GM19193 (cell line): ENCODE measurements around the gene MGAT4D.

Experiments used
- POLR2A ChIP-seq: IDR thresholded peaks from 4 replicates; pipeline ENCODE4 v1.6.1; 2011; ENCODE audit not compliant: insufficient read depth, insufficient read length; ENCODE audit errors: extremely low read depth

MGAT4D gene

GRCh38 chr4:140463614-140464013 is 34.5 kb downstream of the MGAT4D start:
- no peak for TF ChIP-seq POLR2A

GRCh38 chr4:140463182-140463581 is 34.9 kb downstream of the MGAT4D start:
- no peak for TF ChIP-seq POLR2A

- TF ChIP-seq POLR2A, result no peak
Measured at GRCh38 chr4:140450352-140450751, 47.7 kb downstream of the MGAT4D start.

- no peak for TF ChIP-seq POLR2A
Measured at GRCh38 chr4:140448830-140449229, 49.3 kb downstream of the MGAT4D start.

GRCh38 chr4:140448162-140448561 is 49.9 kb downstream of the MGAT4D start:
- TF ChIP-seq POLR2A, result no peak

- TF ChIP-seq POLR2A, result no peak
Measured at GRCh38 chr4:140439644-140440142, 58.4 kb downstream of the MGAT4D start.

GRCh38 chr4:140427919-140428471 is 70.1 kb downstream of the MGAT4D start:
- TF ChIP-seq POLR2A, result no peak

GRCh38 chr4:140427106-140427918 is 70.8 kb downstream of the MGAT4D start, which contains the start of gene CLGN:
CLGN (minus strand) TSS chr4:140427648; CDS start chr4:140413078, 14,570 bp downstream.
- no peak for TF ChIP-seq POLR2A

- TF ChIP-seq POLR2A, result no peak
Measured at GRCh38 chr4:140426610-140427105, 71.4 kb downstream of the MGAT4D start.

- no peak for TF ChIP-seq POLR2A
Measured at GRCh38 chr4:140423106-140423505, 75.0 kb downstream of the MGAT4D start.

GRCh38 chr4:140408974-140409373 is 89.1 kb downstream of the MGAT4D start:
- TF ChIP-seq POLR2A, result no peak

GRCh38 chr4:140406292-140406691 is 91.8 kb downstream of the MGAT4D start:
- TF ChIP-seq POLR2A, result no peak

- TF ChIP-seq POLR2A, result no peak
Measured at GRCh38 chr4:140400111-140400510, 98.0 kb downstream of the MGAT4D start.

GRCh38 chr4:140395668-140396067 is 102.4 kb downstream of the MGAT4D start:
- TF ChIP-seq POLR2A, result no peak
